CD4-positive, alpha-beta memory T cell (primary cell): Measurements from ENCODE around the gene RFK. TPM values are rescaled to one million over a fixed set of nuclear protein-coding genes. Genes with fewer than 3 reads are reported as not detected.
"Not testable (repeated sequence)": the region's sequence is repeated elsewhere in the genome, so short reads cannot be mapped to it uniquely, and the experiment has no call there.

Experiments
- CTCF ChIA-PET: fragments of 350-600 bp; sonication (Branson Sonifier 250); formaldehyde crosslinking; loops from one replicate; lab custom pipeline; 2021; ENCODE audit warnings: inconsistent platforms; ENCODE audit not compliant: partially characterized antibody; lab: Charles Lee
- POLR2A ChIA-PET: fragments of 350-600 bp; sonication (Branson Sonifier 250); formaldehyde crosslinking; loops from one replicate; lab custom pipeline; 2021; ENCODE audit not compliant: partially characterized antibody; lab: Charles Lee
- DNase-seq, 5 donors: peaks; one replicate each; pipeline versions ENCODE4 v3.0.0 to v3.0.0-alpha.2; 2020 to 2022; ENCODE audit warnings: mixed read lengths in 1 of 5
- H3K27ac ChIP-seq: one replicate; pipeline ENCODE4 v1.7.0; 2013; ENCODE audit warnings: low read depth, low read length
- H3K27me3 ChIP-seq: 2 replicates; pipeline ENCODE4 v1.7.0; 2013; ENCODE audit warnings: mild to moderate bottlenecking, low read length, moderate library complexity; ENCODE audit not compliant: insufficient read depth
- H3K36me3 ChIP-seq: 2 replicates; pipeline ENCODE4 v1.7.0; 2013; ENCODE audit warnings: mild to moderate bottlenecking, low read length, moderate library complexity; ENCODE audit not compliant: insufficient read depth
- H3K4me1 ChIP-seq: 2 replicates; pipeline ENCODE4 v1.7.0; 2013; ENCODE audit warnings: mild to moderate bottlenecking, low read length, moderate library complexity; ENCODE audit not compliant: insufficient read depth
- H3K4me3 ChIP-seq, 2 donors: one replicate each; pipeline ENCODE4 v1.7.0; 2013; ENCODE audit warnings: low read length in 2 of 2, mild to moderate bottlenecking in 1 of 2
- H3K9me3 ChIP-seq, 2 donors: one replicate each; pipeline ENCODE4 v1.7.0; 2013; ENCODE audit warnings: low read length in 2 of 2, control low read depth in 1 of 2; ENCODE audit not compliant: control insufficient read depth in 1 of 2
- H3K27ac Mint-ChIP-seq, 7 donors: one replicate each; pipeline ENCODE4 v1.8.0; 2020 to 2021; ENCODE audit warnings: mixed read lengths in 7 of 7, mild to moderate bottlenecking in 6 of 7, inconsistent platforms in 3 of 7, moderate library complexity in 3 of 7
- H3K27me3 Mint-ChIP-seq, 2 donors: one replicate each; pipeline ENCODE4 v1.8.0; 2020 to 2021; ENCODE audit warnings: mixed read lengths in 2 of 2
- H3K36me3 Mint-ChIP-seq, 2 donors: one replicate each; pipeline ENCODE4 v1.8.0; 2020 to 2021; ENCODE audit warnings: mixed read lengths in 2 of 2, inconsistent platforms in 1 of 2, mild to moderate bottlenecking in 1 of 2
- H3K4me1 Mint-ChIP-seq, 4 donors: one replicate each; pipeline ENCODE4 v1.8.0; 2020 to 2021; ENCODE audit warnings: mixed read lengths in 4 of 4, mild to moderate bottlenecking in 1 of 4
- H3K4me3 Mint-ChIP-seq, 8 donors: one replicate each; pipeline ENCODE4 v1.8.0; 2020 to 2021; ENCODE audit warnings: mixed read lengths in 8 of 8, mild to moderate bottlenecking in 7 of 8, moderate library complexity in 6 of 8, inconsistent platforms in 3 of 8
- H3K9me3 Mint-ChIP-seq, 8 donors: one replicate each; pipeline ENCODE4 v1.8.0; 2020 to 2021; ENCODE audit warnings: mixed read lengths in 8 of 8, mild to moderate bottlenecking in 5 of 8, inconsistent platforms in 3 of 8, moderate library complexity in 1 of 8
- intact Hi-C: fragments of 100-400 bp; cut with micrococcal nuclease; formaldehyde crosslinking; loops from one replicate; pipeline ENCODE4 v1.15.1; 2023
- polyA plus RNA-seq, 2 donors: library from polyadenylated mRNA; unstranded; fragments of 300-500 nt; fragmentation: Illumina TruSeq; gene quantifications; one replicate each; pipeline ENCODE4 v1.2.3, GENCODE V29; 2021
- total RNA-seq, 2 experiments: library from RNA; stranded (reverse); gene quantifications; one replicate each; pipeline ENCODE4 v1.2.3, GENCODE V29; 2021

RFK gene
- total and polyA plus RNA-seq, 4 experiments from 2014 or later, result 13.5 to 42.9 (median 22.6) TPM

DNA sequence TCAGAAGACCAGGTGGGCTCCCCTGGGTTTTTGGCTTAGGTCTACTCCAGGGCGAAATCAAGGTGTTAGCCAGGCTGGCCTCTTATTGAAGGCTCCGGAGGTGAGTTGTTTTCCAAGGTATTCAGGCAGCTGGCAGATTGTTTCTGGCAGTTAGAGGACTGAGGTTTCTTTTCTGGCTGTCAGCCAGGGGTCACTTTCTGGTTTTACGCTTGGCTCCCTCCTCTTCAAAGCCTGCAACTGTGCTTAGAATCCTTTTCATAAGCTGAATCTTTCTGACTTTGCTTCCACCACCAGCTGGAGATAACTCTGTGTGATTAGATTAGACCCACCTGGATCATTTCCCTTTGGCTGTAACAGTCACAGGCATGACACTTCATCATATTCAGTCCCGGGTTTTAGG is 24.6 kb downstream of the RFK start:
- no peaks in the 10 kb centered on the region for H3K4me1 ChIP-seq
- no peaks in the 10 kb centered on the region for H3K4me1 Mint-ChIP-seq
- no peaks in the 10 kb centered on the region for H3K27me3 ChIP-seq
- intact Hi-C loops, result no loop called here
- H3K36me3 ChIP-seq, result no peaks in the 10 kb centered on the region
- H3K27me3 Mint-ChIP-seq, result peaks cover 3 to 4% of the 10 kb centered on the region in 2 donors
- H3K27ac Mint-ChIP-seq, result no peak overlapping the region
- no peak overlapping the region for H3K4me3 ChIP-seq
- no peak overlapping the region for H3K4me3 Mint-ChIP-seq
- peaks cover 0 to 3% (median 0%) of the 10 kb centered on the region in 8 donors for H3K9me3 Mint-ChIP-seq
- ChIA-PET POLR2A (no interaction called here), CTCF (interaction anchor here (1.4 kb wide), 1 partner anchor 24 kb away, joined by 3 read pairs; no protein-coding TSS in a partner anchor)
- DNase-seq, result no peak
- no peaks in the 10 kb centered on the region for H3K9me3 ChIP-seq
- H3K27ac ChIP-seq, result no peak overlapping the region
- H3K36me3 Mint-ChIP-seq, result no peaks in the 10 kb centered on the region

DNA sequence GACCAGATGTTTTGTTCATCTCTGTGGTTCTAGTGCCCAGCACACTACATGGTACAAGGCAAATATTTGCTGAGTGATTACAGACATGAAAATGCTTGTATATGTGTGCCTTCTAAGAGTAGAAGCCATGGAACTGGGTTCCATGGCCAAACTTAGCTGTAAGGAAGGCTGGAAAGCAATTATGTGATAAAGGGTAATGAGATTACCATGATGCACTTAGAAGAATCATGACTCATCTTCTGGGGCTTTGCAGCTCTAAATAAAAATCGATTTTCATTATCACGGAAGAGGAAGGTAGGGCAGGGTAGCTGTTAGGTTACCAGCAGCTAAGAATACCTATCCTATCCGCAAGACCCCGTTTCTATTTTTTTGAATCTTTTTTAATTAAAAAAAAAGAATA is 28.0 kb downstream of the RFK start:
- Mint-ChIP-seq H3K36me3 (no peaks in the 10 kb centered on the region), H3K27me3 (peaks cover 6 to 10% of the 10 kb centered on the region in 2 donors), H3K27ac (no peak overlapping the region), H3K9me3 (peaks cover 0 to 3% (median 0%) of the 10 kb centered on the region in 8 donors), H3K4me1 (no peaks in the 10 kb centered on the region), H3K4me3 (no peak overlapping the region)
- Histone ChIP-seq H3K36me3 (no peaks in the 10 kb centered on the region), H3K4me3 (no peak overlapping the region), H3K9me3 (no peaks in the 10 kb centered on the region), H3K27ac (no peak overlapping the region), H3K27me3 (no peaks in the 10 kb centered on the region), H3K4me1 (no peaks in the 10 kb centered on the region)
- ChIA-PET POLR2A (no interaction called here), CTCF (no interaction called here)
- intact Hi-C loops, result no loop called here
- no peak for DNase-seq

DNA sequence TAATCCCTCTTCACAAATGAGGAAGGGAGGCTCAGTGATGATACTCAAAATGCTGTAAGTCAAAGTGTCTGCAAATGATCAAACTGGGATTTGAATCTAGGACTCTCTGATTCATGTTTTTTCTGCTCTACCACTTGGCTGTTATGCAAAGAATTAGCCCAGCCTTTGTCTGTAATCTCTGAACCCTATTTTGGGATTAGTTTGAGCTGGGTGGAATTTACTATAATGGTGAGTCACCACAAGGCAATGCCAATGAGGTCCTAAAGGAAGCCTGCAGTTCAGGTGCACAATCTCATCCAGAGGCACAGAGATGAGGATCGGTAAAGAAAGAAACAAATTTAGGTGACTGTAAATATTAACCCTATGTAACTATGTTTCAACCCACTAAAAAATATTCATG is 29.2 kb downstream of the RFK start:
- H3K27ac Mint-ChIP-seq, result no peak overlapping the region
- POLR2A ChIA-PET, result no interaction called here
- H3K4me3 Mint-ChIP-seq, result no peak overlapping the region
- DNase-seq, result no peak
- peaks cover 6 to 10% of the 10 kb centered on the region in 2 donors for H3K27me3 Mint-ChIP-seq
- no peaks in the 10 kb centered on the region for H3K4me1 Mint-ChIP-seq
- CTCF ChIA-PET, result no interaction called here
- H3K36me3 Mint-ChIP-seq, result no peaks in the 10 kb centered on the region
- Histone ChIP-seq H3K4me3 (no peak overlapping the region), H3K9me3 (no peaks in the 10 kb centered on the region), H3K36me3 (no peaks in the 10 kb centered on the region), H3K4me1 (no peaks in the 10 kb centered on the region), H3K27ac (no peak overlapping the region), H3K27me3 (no peaks in the 10 kb centered on the region)
- intact Hi-C loops, result no loop called here
- peaks cover 0 to 3% (median 0%) of the 10 kb centered on the region in 8 donors for H3K9me3 Mint-ChIP-seq

- Histone ChIP-seq H3K9me3 (no peaks in the 10 kb centered on the region), H3K27ac (no peak overlapping the region), H3K36me3 (no peaks in the 10 kb centered on the region), H3K4me1 (no peaks in the 10 kb centered on the region), H3K4me3 (no peak overlapping the region), H3K27me3 (no peaks in the 10 kb centered on the region)
- no peaks in the 10 kb centered on the region for H3K36me3 Mint-ChIP-seq
- DNase-seq, result no peak
- CTCF ChIA-PET, result no interaction called here
- peaks cover 0 to 3% (median 0%) of the 10 kb centered on the region in 8 donors for H3K9me3 Mint-ChIP-seq
- H3K4me3 Mint-ChIP-seq, result no peak overlapping the region
- intact Hi-C loops, result no loop called here
- H3K27ac Mint-ChIP-seq, result no peak overlapping the region
- H3K4me1 Mint-ChIP-seq, result no peaks in the 10 kb centered on the region
- POLR2A ChIA-PET, result no interaction called here
- H3K27me3 Mint-ChIP-seq, result peaks cover 6 to 12% of the 10 kb centered on the region in 2 donors
Observed at GRCh38 chr9:76363032-76363395, 31.2 kb downstream of the RFK start.

DNA sequence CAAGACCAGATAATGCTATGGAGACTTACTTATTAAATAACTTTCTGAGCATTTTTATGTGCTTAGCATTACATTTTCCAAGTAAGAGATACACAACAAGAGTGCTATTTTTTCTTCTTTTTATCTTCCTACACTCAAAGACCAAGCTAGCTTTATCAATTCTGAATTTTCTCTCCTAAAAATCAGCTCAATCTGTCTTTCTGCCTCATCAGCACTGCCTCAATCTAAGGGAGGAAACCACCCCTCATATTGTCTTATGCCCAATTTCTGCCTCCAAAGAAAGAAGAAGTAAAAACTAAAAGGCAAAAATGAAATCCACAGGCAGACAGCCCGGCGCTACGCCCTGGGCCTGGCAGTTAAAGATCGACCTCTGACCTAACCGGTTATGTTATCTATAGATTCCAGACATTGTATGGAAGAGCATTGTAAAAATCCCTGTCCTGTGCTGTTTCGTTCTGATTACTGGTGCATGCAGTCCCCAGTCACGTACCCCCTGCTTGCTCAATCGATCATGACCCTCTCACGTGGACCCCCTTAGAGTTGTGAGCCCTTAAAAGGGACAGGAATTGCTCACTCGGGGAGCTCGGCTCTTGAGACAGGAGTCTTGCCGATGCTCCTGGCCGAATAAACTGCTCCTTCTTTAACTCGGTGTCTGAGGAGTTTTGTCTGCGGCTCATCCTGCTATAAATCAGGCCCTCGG is 31.7 kb downstream of the RFK start:
- CTCF ChIA-PET, H3K4me3 ChIP-seq, H3K36me3 Mint-ChIP-seq, H3K9me3 ChIP-seq, H3K4me1 Mint-ChIP-seq, intact Hi-C loops, H3K36me3 ChIP-seq, H3K9me3 Mint-ChIP-seq, POLR2A ChIA-PET, H3K4me1 ChIP-seq, DNase-seq, H3K27ac Mint-ChIP-seq, H3K27ac ChIP-seq, H3K27me3 ChIP-seq, H3K4me3 Mint-ChIP-seq: not testable (repeated sequence)
- H3K27me3 Mint-ChIP-seq, result peaks cover 6 to 12% of the 10 kb centered on the region in 2 donors

DNA sequence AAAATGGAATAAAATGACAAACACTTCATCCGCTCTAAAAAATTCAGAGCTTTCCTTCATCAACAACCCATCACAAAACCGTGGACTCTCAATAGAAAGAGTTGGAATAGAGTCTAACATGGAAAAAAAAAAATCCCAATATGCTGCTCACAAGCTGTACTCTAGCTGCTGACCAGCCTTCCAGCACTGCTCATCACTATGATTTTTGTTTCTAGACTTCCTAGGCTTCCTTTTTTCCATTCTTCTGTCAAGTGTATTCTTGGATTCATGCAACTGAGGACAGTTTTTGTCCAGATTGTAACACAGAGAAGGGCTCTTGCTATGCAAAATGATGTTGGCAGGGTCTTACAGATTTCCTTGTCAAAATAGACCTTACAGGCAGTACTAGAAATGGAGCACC is 34.5 kb downstream of the RFK start:
- Mint-ChIP-seq H3K27me3 (peaks cover 6 to 9% of the 10 kb centered on the region in 2 donors), H3K4me3 (no peak overlapping the region), H3K27ac (no peak overlapping the region), H3K9me3 (no peaks in the 10 kb centered on the region), H3K4me1 (no peaks in the 10 kb centered on the region), H3K36me3 (no peaks in the 10 kb centered on the region)
- no peaks in the 10 kb centered on the region for H3K27me3 ChIP-seq
- no peak for DNase-seq
- intact Hi-C loops, result no loop called here
- no peaks in the 10 kb centered on the region for H3K4me1 ChIP-seq
- no peak overlapping the region for H3K4me3 ChIP-seq
- ChIA-PET POLR2A (no interaction called here), CTCF (interaction anchor here (1.3 kb wide), 1 partner anchor 11 kb away, joined by 3 read pairs; no protein-coding TSS in a partner anchor)
- H3K9me3 ChIP-seq, result no peaks in the 10 kb centered on the region
- H3K36me3 ChIP-seq, result no peaks in the 10 kb centered on the region
- H3K27ac ChIP-seq, result no peak overlapping the region

DNA sequence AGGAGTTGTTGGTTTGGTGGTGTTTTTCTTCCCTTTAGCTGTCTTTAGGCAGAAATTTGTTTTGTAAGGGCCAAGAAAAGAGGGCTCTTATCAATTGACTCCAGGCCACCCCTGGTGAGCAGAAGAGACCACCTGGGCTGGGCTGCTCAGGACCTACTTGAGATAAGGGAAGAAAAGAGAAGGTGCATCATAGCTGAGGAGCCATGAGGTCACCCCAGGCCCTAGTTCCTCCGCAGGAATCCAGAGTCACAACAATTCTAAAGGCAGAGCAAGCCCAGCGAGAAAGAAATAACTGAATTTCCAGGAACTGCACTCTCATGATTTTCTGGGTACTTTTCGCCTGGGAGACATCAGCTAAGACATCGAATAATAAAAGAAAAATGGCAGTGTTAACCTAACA is 34.9 kb downstream of the RFK start:
- CTCF ChIA-PET, result no interaction called here
- Mint-ChIP-seq H3K36me3 (no peaks in the 10 kb centered on the region), H3K27ac (no peak overlapping the region), H3K27me3 (peaks cover 2 to 5% of the 10 kb centered on the region in 2 donors), H3K4me1 (no peaks in the 10 kb centered on the region), H3K4me3 (no peak overlapping the region), H3K9me3 (no peaks in the 10 kb centered on the region)
- H3K9me3 ChIP-seq, result no peaks in the 10 kb centered on the region
- no peak overlapping the region for H3K27ac ChIP-seq
- POLR2A ChIA-PET, result no interaction called here
- H3K4me1 ChIP-seq, result no peaks in the 10 kb centered on the region
- no peak for DNase-seq
- H3K36me3 ChIP-seq, result no peaks in the 10 kb centered on the region
- no peaks in the 10 kb centered on the region for H3K27me3 ChIP-seq
- H3K4me3 ChIP-seq, result no peak overlapping the region
- intact Hi-C loops, result no loop called here
